ENCODE data around the gene NAGLU.
A peak's percentile ranks its signal among the peaks of the same experiment; 100 is the strongest.

Gene NAGLU

DNA sequence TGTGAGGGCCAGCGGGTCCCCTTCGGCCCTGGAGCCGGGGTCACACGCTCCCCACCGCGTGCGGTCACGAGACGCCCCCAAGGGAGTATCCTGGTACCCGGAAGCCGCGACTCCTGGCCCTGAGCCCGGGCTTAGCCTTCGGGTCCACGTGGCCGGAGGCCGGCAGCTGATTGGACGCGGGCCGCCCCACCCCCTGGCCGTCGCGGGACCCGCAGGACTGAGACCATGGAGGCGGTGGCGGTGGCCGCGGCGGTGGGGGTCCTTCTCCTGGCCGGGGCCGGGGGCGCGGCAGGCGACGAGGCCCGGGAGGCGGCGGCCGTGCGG lies at the start of gene NAGLU:
Gene NAGLU, plus strand, starts transcription at position 194 of the 324 bp plus-strand sequence. Its CDS starts 32 bp downstream, at position 226.
- peak; percentile 97 for DNase-seq

DNA sequence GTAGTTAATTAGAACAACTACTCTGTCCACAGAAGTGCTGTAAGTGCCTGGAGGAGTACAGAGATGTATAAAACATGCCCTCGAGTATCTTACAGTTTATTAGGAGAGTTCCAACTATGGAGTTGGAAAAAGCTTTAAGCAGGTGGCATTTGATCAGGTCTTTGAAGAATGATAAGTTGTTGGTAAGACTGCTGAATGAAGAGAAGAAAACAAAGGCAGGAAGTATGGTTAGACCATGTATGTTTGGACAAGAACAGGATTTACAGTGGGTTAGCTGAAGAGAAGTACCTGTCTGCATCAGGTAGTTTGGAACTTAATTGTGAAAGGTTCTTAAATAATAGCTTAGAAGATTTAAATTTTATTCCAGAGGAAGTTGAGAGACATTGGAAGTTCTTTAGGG lies 48.0 kb upstream of the NAGLU start:
- no peak for DNase-seq

DNA sequence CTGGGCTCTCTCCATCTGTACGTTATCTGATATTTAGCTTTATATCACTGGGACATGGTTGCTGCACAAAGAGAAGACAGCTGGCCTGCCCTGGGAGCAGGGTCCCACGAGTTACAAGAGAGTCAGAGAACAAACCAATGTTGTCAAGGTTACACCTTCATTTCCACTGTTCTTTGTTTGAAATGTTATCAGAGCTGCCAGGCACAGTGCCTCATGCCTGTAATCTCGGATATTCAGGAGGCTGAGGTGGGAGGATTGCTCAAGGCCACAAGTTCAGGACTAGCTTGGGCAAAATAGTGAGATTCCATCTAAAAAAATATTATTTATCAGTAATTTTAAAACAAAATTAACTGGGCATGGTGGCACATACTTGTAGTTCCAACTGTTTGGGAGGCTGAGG lies 42.7 kb upstream of the NAGLU start:
- DNase-seq, result peak; percentile 68

DNA sequence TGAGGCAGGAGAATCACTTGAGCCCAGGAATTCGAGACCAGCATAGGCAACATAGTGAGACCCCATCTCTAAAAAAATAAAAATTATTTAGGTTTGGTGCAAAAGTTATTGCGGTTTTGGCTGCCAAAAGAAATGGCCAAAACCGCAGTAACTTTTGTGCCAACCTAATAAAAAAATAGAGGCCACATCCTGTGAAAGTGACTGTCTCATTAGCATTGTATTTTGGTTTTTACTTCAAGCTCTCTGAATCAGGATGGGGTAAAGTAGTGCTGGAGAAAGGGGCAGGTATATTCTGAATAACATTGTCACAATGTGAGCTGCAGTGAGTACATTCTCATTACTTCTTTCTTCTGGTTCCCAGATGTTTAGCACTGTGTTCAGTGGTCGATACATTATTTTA lies 41.4 kb upstream of the NAGLU start:
- DNase-seq, result no peak

DNA sequence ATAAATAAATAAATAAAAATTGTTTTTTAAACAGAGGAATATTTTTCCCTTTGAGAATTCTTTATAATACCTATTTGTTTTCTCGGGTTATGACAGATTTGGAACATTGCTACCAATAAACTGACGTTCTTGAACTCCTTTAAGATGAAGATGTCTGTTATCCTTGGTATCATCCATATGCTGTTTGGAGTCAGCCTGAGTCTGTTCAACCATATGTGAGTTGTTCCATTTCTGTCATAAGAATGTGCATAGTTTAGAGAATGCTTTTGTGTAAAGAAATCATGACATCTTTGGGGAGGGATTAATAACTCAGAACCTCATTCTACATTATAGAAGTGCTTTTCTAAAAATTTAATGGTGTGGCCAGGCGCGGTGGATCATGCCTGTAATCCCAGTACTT lies 37.2 kb upstream of the NAGLU start:
- no peak for DNase-seq

DNA sequence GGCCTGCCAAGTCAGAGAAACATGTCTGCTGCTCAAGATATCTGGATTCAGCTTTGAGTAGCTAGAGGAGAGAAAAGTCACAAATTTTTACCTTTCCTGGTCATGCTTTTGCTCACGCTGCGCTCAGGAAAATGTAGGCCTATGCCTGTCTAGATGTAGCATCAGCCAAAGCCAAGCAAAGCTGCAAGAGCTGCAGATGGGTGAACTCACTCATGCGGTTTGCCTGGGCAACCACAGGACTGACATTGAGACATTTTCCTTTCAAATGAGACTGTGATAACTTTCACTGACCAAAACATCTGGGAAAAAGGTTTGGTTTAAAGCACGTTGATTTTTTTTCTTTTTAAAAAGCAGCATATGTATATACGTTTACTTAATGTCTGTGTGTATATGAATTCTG lies 34.0 kb upstream of the NAGLU start:
- DNase-seq, result no peak

DNA sequence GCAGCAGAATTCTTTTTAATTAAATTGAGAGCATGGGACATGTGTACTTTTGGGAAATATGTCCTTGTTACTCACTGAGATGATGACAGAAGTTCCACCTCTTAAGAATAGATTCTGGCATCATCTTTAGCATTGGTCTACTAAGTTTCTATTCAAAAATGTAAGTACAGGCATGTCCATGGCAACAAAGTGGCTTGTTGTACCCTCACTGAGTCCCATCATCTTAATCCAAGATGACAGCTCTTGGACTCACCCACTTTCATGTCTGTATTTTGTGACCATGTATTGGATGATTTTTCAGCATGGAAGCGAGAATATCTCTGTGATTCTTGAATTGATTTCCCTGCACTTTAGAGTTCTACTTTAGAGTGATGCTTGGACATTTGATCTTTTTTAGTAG lies 33.1 kb upstream of the NAGLU start:
- no peak for DNase-seq

DNA sequence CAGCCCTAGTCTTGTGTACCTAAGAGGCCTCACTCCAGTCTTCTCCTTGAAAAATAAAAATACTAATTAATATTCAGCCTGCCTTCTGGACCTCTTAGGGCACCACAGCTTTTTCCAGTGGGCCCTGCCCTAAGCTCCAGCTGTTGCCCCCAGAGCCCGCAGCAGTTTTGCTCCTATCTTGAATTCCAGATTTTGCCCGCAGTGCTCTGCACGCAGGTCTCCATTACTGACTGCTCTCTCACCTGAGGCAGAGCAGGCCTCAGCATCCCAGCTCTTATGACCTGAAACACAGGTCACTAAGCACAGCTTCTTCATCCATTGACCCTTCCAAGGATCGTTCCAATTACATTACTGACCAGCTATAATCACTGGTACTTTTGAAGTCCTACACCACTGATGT lies 28.4 kb upstream of the NAGLU start:
- no peak for DNase-seq

DNA sequence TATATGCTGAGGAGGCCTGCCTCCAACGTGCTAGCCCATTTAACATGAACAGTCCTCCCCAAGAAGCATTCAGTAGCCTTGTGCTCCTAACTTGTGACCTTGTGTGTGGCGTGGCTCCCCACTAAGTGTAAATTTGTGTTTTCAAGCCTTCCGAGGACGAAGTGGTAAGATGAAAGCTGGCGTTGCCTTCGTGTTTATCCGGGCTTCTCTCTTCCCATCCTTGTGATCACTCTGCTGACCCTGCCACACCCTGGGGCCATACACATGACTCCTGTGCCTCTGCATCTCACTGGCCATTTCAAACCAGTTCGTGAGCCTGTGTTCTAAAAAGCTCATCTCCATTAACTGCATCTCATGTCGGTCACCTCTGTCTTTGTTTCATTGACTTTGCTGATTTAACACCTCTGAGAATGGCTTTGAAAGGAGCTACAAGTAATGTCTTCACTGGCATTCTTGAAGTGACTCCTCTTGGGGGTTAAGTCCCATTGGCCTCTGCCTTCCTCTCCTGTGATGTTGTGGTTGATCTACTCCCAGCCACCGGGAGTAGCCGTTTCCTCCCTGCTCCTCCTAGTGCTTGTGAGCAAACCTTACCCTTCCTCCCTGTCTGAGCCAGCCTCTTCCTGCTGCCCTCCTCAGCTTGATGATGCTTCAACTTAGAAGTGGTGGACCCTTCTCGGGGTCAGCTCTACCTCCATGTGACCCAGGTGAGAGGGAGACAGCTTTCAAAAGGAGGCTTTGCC lies 27.4 kb upstream of the NAGLU start:
- no peak for DNase-seq

DNA sequence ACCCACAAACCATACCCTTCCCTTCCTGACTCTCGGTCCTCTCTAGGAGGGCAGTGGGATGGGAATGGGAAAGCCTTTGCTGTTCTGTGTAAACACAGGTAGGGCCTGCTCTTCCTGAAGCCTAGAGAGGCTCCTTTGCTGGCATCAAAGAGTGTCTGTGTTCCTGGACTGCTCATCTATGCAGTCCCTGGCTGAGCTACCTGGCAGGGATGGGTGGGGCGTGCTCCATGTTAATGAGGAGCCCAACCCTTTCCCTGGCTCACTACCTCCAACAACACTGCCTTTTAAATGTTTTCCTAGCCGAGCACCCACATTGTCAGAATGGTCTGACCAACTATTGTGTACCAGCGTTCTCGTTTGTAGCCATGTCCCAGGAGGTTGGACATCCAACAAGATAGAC lies 26.6 kb upstream of the NAGLU start:
- no peak for DNase-seq

DNA sequence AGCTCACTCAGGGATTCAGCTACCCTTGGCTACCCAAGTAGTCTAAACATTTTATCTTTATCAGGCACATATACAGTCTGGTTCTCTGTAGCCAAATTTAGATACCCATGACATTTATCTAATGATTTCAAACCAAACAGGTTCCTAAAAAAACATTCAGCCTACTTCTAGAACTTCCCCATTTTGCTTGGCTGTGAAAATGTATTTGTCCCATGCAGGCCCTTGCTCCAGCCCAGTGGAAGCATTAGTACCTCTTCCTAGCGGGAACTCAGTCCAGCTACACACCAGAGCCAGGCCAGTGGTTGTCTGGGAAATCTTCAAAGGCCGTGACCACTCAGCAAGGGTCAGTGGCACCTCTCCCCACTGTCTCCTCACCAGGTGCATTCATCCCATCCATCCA lies 26.2 kb upstream of the NAGLU start:
- DNase-seq, result no peak

DNA sequence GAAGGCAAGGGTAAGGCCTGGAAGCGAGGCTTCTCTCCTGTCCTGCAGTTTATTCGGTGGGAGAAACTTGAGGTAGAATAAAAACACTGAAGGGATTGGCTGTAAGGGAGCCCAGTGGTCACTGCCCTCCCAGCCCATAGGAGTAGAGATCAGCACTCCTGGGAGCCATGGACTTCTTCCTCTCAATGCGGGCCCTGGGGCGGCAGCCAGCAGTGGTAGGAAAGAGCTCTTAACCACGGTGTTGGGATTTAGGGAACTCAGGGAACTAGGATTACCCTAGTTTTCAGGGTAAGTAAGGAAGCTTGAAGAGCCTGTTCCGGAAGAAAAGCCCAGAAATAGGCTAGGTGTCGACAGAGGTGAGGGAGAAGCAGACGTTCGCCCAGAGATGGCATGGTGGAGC lies 23.8 kb upstream of the NAGLU start:
- no peak for DNase-seq

DNA sequence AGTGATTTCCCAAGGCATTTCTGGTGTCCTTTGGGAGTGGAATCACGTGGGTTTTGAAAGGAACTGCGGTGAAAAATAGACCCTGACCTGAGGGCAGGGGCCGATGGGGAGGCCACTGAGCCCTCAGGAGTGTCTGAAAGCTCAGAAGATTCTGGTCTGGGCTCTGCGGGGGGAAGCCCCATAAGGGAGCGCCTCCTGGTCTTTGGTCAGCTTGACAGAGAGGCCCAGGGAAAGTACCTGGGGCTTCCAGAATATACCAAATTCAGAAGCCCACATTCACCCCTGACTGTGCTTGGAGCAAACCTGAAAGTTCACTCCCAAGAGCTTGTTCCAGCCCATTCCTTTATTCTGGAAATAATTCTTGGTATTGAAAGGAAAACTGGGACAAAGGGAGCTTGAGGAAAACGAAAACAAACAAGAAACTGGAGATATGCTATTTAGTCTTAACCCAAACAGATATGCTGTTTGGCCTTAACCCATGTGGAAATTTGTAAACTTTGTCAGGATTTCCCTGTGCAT lies 23.2 kb upstream of the NAGLU start:
- DNase-seq, result no peak

DNA sequence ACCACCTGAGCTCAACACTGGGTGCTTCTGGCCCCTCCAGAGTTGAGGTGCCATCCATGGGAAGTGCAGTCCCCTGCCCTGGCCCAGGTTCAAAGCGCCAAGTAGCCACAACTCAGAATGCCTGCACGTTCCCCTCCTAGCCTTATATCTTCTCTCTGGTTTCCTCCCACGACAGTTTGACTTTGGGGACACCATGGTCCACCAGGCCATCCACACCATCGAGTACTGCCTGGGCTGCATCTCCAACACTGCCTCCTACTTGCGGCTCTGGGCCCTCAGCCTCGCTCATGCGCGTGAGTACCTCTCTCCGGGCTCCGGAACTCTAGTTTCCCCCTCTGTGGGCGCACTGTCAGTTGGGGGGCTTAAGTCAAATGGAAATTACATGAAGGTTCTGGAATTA lies 22.4 kb upstream of the NAGLU start:
- no peak for DNase-seq

DNA sequence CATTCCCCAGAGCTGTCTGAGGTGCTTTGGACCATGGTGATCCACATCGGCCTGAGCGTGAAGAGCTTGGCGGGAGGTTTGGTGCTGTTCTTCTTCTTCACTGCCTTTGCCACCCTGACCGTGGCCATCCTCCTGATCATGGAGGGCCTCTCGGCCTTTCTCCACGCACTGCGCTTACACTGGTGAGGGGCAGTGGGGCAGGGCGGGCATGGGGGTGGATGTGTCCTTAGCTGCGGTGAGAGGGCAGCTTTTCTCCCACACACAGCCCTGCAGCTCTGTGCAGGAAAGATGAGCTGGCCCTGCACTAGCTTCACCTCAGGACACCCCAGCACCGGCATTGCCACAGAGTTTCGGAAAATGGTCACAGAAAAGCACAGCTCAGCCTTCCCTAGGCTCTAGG lies 21.8 kb upstream of the NAGLU start:
- no peak for DNase-seq

DNA sequence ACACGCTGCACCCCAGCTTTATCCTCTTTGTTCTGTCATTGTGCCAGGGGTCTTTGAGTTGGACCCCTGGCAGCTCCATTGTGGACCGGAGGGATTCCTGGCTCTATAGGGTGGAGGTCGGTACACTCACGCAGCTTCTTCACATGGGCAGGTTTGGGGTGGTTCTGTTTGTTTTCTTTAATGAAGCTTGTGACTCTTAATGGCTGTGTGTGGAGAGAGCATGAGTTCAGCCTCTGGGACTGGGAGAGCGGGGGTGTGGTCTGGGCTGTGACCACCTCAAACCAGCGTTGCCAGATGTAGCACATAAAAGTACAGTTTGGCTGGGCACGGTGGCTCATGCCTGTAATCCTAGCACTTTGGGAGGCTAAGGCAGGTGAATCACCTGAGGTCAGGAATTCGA lies 21.2 kb upstream of the NAGLU start:
- no peak for DNase-seq

DNA sequence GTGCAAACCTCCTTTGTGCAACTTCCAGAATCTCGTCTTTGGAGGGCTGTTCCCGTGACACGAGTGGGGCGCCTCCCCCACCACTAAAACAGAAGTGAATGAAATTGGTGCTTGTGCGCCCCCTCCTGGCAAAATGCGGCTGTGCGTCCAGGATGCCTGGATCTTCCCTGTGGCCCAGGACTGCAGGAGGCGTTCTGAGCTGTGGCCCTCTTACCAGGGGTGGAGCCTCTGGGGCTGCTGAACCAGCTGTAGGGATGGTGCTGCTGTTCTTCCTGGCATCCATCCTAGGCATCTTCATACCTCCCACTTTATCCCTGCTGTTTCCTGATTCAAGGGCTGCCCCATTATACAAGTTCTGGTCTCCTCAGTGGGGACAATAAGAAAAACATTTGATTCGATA lies 18.5 kb upstream of the NAGLU start:
- peak; percentile 52 for DNase-seq

DNA sequence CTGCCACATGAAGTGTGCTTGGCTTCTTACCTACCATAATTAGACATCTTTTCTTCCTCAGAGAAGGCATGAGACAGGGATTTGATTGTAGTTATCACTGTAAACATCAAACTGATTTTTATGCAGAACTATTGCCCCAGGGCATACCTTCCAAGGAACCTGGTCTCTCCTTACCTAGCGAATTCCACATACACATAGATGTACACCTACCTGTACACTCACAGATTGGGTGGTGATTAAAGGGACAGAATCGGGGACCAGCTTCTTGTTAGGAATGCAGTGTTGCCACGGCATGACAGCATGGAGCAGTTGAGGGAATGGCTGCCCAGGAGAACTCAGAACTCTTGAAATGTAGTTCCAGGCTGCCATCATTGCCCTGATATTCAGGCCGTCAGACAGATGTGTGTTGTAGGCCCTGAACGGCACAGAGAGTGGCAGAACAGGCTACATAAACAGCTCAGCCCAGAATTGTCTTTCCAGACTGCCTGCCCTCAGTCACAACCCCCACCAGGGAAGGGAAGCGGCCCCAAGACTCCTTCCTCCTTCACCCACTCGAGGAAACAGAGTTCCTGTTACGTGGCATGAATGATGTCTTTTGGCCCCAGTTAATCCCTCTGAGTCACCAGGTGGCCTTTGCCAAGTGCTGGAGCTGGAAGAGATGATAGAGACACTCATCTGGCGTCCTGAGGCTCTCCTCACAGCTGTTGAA lies 17.8 kb upstream of the NAGLU start:
- no peak for DNase-seq

DNA sequence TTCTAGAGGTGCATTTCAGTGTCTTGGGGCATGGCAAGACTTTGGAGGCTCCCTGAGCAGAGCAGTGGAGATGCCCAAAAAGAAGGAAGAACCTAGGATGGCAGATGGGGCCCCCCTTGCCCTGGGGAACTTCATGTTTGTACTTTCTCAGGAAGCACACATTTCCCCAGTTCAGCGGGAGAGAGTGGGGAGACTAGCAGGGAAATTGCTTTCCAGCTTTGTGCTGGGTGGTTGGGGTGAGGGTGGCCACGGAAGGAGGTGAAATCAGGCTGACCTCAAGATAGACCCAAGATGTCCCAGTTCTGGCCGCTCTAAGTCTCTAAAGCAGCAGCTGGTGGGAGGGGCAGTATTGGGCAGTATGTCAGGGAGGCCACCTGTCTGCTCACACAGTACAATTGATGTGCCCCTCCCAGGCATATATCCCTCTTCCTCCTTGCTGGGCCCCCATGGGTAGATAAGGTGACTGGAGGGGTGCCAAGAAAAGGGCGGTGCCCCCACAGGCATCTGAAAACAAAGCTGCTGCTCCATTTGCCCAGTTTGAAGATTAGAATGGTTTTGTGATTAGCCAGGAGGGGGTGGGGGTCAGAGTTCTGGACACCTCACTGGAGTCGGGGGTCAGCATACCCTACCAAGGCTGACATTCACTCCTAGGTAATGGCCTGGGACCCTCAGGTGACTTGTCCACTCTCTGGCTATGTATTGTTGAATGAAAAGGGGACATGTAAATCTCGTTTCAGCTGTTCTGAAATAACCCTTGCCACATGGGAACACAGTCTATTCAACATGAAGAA lies 17.1 kb upstream of the NAGLU start:
- peak; percentile 23 for DNase-seq

DNA sequence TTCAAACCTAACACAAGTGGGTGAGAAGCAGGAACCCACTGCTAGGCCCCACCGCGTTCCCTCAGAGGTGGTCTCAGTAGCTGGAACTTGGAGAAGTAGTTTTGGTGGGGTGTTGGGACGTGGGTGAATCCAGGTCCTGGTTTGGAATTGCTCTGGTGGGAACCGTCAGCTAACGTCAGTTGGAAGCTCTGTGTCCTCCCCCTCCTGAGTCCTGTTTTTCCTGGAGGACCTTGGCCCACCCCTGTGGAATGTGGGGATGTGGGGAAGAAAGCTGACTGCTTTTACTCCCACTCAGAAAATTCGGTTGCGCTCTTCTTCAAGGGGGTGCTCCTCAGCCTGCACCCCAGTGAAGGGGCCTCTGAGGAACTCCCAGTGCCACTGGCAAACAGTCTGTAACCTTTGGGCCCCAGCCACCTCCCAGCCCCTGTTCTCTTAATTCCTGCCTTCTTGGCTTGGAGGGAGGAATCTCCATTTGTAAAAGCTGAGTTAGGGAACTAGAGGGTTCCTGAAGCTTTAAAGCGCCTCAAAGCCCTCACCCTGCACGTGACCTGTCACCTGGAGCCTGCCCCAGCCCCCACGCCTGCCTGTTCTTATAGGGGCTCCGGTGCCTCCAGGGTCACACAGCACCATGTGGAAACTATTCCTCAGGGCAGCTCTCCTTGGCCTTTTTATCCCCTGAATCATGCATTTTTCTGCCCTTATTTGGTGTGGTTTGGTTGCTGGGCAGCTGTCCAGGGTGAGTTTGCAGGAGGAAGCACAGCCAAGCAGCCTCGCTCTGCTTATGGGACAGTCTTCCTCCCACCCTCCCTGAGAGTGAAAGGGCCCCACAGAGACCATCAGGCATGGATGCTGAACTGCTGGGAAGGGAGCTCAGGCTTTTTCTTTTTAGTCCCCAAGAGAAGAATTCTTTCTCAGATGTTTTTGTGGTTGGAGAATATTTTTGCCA lies 16.2 kb upstream of the NAGLU start:
- no peak for DNase-seq

DNA sequence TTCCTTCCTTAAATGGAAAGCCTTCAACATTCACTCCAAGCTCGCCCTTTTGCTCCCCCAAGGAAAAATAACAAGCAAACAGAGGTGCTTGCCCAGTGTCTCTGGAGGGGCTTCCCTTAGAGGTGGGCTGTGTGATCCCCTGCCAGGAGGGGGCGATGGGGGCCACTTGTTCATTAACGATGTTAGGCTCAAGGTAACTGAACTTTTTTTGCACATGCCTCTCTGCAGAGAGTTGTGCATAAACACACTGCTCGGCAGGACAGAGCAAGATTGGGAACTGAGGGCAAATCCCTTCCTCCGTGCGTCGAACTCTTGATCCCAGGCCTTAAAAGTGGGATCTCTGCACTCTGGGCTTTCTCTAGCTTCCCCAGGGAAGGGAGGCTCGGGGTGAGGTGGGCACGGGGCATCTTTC lies 15.5 kb upstream of the NAGLU start:
- DNase-seq, result no peak

DNA sequence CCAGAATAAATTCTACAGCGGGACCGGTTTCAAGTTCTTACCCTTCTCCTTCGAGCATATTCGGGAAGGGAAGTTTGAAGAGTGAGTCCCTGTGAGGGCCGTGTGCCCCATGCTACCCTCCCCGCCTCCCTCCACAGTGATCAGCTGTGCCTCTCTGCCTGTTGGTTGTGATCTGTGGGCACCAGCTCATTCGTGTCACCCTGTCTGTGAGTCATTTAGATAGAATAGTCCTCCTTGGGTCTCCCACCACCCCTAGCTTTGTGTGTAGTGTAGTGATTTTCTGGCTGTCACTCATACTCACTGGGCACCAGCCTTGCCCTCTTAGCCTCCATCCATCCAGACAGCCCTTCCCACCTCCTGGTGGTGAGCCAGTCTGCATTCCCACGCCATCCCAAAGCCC lies 15.0 kb upstream of the NAGLU start:
- no peak for DNase-seq
